Vagina (tissue), 2 donors: ENCODE results near the gene ACADS. TPM values are rescaled to one million over a fixed set of nuclear protein-coding genes. Genes with fewer than 3 reads are reported as not detected.
A peak's percentile ranks its signal among the peaks of the same experiment; 100 is the strongest.

ENCODE experiments used
- DNase-seq, 2 donors: peaks; one replicate each; pipeline ENCODE4 v3.0.0-alpha.2; 2017; ENCODE audit errors: extremely low spot score in 2 of 2
- H3K27ac ChIP-seq: fragments of 200-600 bp; sonication (generic); one replicate; pipeline ENCODE4 v1.5.1; 2019
- H3K27me3 ChIP-seq: fragments of 200-600 bp; sonication (generic); one replicate; pipeline ENCODE4 v1.5.1; 2019
- H3K36me3 ChIP-seq, 2 donors: fragments of 200-600 bp; sonication (generic); one replicate each; pipeline ENCODE4 v1.5.1; 2017 to 2019
- H3K4me1 ChIP-seq: fragments of 200-600 bp; sonication (generic); one replicate; pipeline ENCODE4 v1.5.1; 2019
- H3K4me3 ChIP-seq, 2 donors: fragments of 200-600 bp; sonication (generic); 1 replicate in 1 of 2; 2 replicates in 1 of 2; pipeline ENCODE4 v1.5.1; 2016 to 2019
- H3K9me3 ChIP-seq: fragments of 200-600 bp; sonication (generic); one replicate; pipeline ENCODE4 v1.5.1; 2019
- CTCF ChIP-seq, 3 experiments: fragments of 450-650 bp in 2 of 3; fragments of 200-600 bp in 1 of 3; sonication (generic) in 1 of 3; IDR thresholded peaks; one replicate each; pipeline ENCODE4 v1.5.1; 2017 to 2019; ENCODE audit warnings: antibody characterized with exemption in 3 of 3, mild to moderate bottlenecking in 2 of 3, moderate library complexity in 2 of 3
- POLR2A ChIP-seq, 2 donors: fragments of 450-650 bp; IDR thresholded peaks; one replicate each; pipeline ENCODE4 v1.6.1; 2017; ENCODE audit warnings: antibody characterized with exemption in 2 of 2, mild to moderate bottlenecking in 2 of 2, moderate library complexity in 2 of 2
- POLR2AphosphoS5 ChIP-seq, 2 donors: sonication (generic); formaldehyde crosslinking; IDR thresholded peaks; one replicate each; pipeline ENCODE4 v1.9.0; 2017; ENCODE audit warnings: antibody characterized with exemption in 2 of 2, mild to moderate bottlenecking in 2 of 2, low read depth in 1 of 2; ENCODE audit not compliant: insufficient read depth in 1 of 2
- intact Hi-C: fragments of 100-400 bp; cut with DNase I; formaldehyde crosslinking; loops from one replicate; pipeline ENCODE4 v1.15.1; 2023
- total RNA-seq: library from RNA; depleted of rRNA; stranded (reverse); fragments of >200 nt; gene quantifications from one replicate; pipeline ENCODE4 v1.2.3, GENCODE V29; 2016

Gene ACADS
- total RNA-seq, 1 donor from 2014 or later, result 21.4 TPM

GRCh38 chr12:120687578-120688289 is 37.9 kb upstream of the ACADS start:
- H3K27ac ChIP-seq, result peak overlapping the region; percentile 92
- no peaks in the 10 kb centered on the region for H3K9me3 ChIP-seq
- peak overlapping the region; percentile 72 to 77 for H3K4me3 ChIP-seq
- H3K27me3 ChIP-seq, result no peaks in the 10 kb centered on the region
- TF ChIP-seq POLR2A (IDR thresholded peaks at IDR 0.05) (no peak), POLR2AphosphoS5 (IDR thresholded peaks at IDR 0.05; ENCODE audit: insufficient read depth in 1 of 2, low read depth in 1 of 2) (no peak), CTCF (IDR thresholded peaks at IDR 0.05) (no peak)
- peaks cover 55% of the 10 kb centered on the region for H3K4me1 ChIP-seq
- H3K36me3 ChIP-seq, result no peaks in the 10 kb centered on the region
- DNase-seq, result no peak
- intact Hi-C loops, result loop anchor here (2.0 kb wide), 1 partner anchor 41 kb away; no protein-coding TSS in a partner anchor

- peak overlapping the region; percentile 15 for H3K27ac ChIP-seq
- intact Hi-C loops, result no loop called here
- no peak for DNase-seq
- H3K4me1 ChIP-seq, result peaks cover 64% of the 10 kb centered on the region
- no peaks in the 10 kb centered on the region for H3K27me3 ChIP-seq
- peaks cover 0 to 3% of the 10 kb centered on the region in 2 donors for H3K36me3 ChIP-seq
- no peaks in the 10 kb centered on the region for H3K9me3 ChIP-seq
- TF ChIP-seq CTCF (IDR thresholded peaks at IDR 0.05) (no peak), POLR2A (IDR thresholded peaks at IDR 0.05) (no peak), POLR2AphosphoS5 (IDR thresholded peaks at IDR 0.05; ENCODE audit: insufficient read depth in 1 of 2, low read depth in 1 of 2) (no peak)
- peak overlapping the region; percentile 72 to 77 for H3K4me3 ChIP-seq
These were observed 37.0 kb upstream of the ACADS start for GRCh38 chr12:120688527-120689071.

GRCh38 chr12:120689397-120690082 is 36.1 kb upstream of the ACADS start:
- H3K36me3 ChIP-seq, result peaks cover 0 to 12% of the 10 kb centered on the region in 2 donors
- DNase-seq, result no peak
- no peak for TF ChIP-seq POLR2AphosphoS5 (IDR thresholded peaks at IDR 0.05; ENCODE audit: insufficient read depth in 1 of 2, low read depth in 1 of 2)
- no peak for TF ChIP-seq CTCF (IDR thresholded peaks at IDR 0.05)
- TF ChIP-seq POLR2A (IDR thresholded peaks at IDR 0.05), result no peak
- intact Hi-C loops, result no loop called here
- H3K4me3 ChIP-seq, result peak overlapping the region; percentile 72 to 77
- no peaks in the 10 kb centered on the region for H3K9me3 ChIP-seq
- peaks cover 64% of the 10 kb centered on the region for H3K4me1 ChIP-seq
- H3K27me3 ChIP-seq, result no peaks in the 10 kb centered on the region
- peak overlapping the region; percentile 15 for H3K27ac ChIP-seq

GRCh38 chr12:120690083-120690450 is 35.6 kb upstream of the ACADS start:
- Histone ChIP-seq H3K4me3 (no peak overlapping the region), H3K9me3 (no peaks in the 10 kb centered on the region), H3K27ac (no peak overlapping the region), H3K4me1 (peaks cover 64% of the 10 kb centered on the region), H3K36me3 (peaks cover 0 to 17% of the 10 kb centered on the region in 2 donors), H3K27me3 (no peaks in the 10 kb centered on the region)
- TF ChIP-seq POLR2A (IDR thresholded peaks at IDR 0.05) (no peak), CTCF (IDR thresholded peaks at IDR 0.05) (no peak), POLR2AphosphoS5 (IDR thresholded peaks at IDR 0.05; ENCODE audit: insufficient read depth in 1 of 2, low read depth in 1 of 2) (no peak)
- DNase-seq, result no peak
- intact Hi-C loops, result no loop called here
